ENCODE results near the gene PHF21B. TPM values are rescaled to one million over a fixed set of nuclear protein-coding genes. Genes with fewer than 3 reads are reported as not detected.
A peak's percentile ranks its signal among the peaks of the same experiment; 100 is the strongest.

The PHF21B gene
- total RNA-seq, 3 donors from 2014 or later (not counting 1 experiment from before 2014, with no cell fraction given) = not detected

GRCh38 chr22:44894321-44894720 lies 115.5 kb downstream of the PHF21B start:
- no peak overlapping the region for H3K4me3 ChIP-seq (ENCODE audit: low read length)
- no peaks in the 10 kb centered on the region for H3K4me1 Mint-ChIP-seq
- H3K4me3 Mint-ChIP-seq = no peak overlapping the region
- H3K36me3 ChIP-seq (ENCODE audit: control insufficient read depth, insufficient read depth, low read length) = no peaks in the 10 kb centered on the region
- ATAC-seq (no peak), DNase-seq (no peak)
- no peak overlapping the region for H3K27ac ChIP-seq (ENCODE audit: low read length)
- H3K27ac Mint-ChIP-seq = no peak overlapping the region
- intact Hi-C loops (cut with micrococcal nuclease) = no loop called here
- no peaks in the 10 kb centered on the region for H3K27me3 Mint-ChIP-seq (ENCODE audit: low read depth in 2 of 2)
- 95% methylated on average over 12 of the region's 12 CpGs for WGBS (ENCODE audit: insufficient coverage)
- no peaks in the 10 kb centered on the region for H3K4me1 ChIP-seq (ENCODE audit: control insufficient read depth, insufficient read depth, low read length)
- TF ChIP-seq CTCF (IDR thresholded peaks at IDR 0.05) = no peak
- H3K36me3 Mint-ChIP-seq = no peaks in the 10 kb centered on the region
- H3K27me3 ChIP-seq (ENCODE audit: control insufficient read depth, insufficient read depth, low read length) = no peaks in the 10 kb centered on the region
- no peaks in the 10 kb centered on the region for H3K9me3 Mint-ChIP-seq
- H3K9me3 ChIP-seq (ENCODE audit: control insufficient read depth, insufficient read depth, low read length) = no peaks in the 10 kb centered on the region

DNA sequence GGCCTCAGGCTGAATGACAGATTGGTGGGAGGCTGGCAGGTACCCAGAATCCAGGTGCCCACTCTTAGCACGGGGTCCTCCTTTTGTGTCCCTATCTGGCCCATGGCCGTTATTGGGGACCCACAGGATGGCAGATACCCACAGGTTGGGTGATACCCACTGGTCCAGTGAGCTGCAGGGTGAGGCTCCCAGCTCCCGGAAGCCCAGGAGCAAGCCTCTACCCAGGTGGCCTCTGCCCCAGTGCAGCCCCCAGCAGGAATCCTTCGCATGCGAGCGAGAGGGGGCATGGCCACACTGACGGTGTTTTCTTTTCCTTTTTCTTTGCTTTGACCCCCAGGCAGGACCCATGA lies 116.1 kb downstream of the PHF21B start:
- Histone ChIP-seq H3K4me3 (ENCODE audit: low read length) (no peak overlapping the region), H3K9me3 (ENCODE audit: control insufficient read depth, insufficient read depth, low read length) (no peaks in the 10 kb centered on the region), H3K4me1 (ENCODE audit: control insufficient read depth, insufficient read depth, low read length) (no peaks in the 10 kb centered on the region), H3K27me3 (ENCODE audit: control insufficient read depth, insufficient read depth, low read length) (no peaks in the 10 kb centered on the region), H3K36me3 (ENCODE audit: control insufficient read depth, insufficient read depth, low read length) (no peaks in the 10 kb centered on the region), H3K27ac (ENCODE audit: low read length) (no peak overlapping the region)
- H3K4me1 Mint-ChIP-seq = no peaks in the 10 kb centered on the region
- no peak for TF ChIP-seq CTCF (IDR thresholded peaks at IDR 0.05)
- 80% methylated on average over 7 of the region's 7 CpGs for WGBS (ENCODE audit: insufficient coverage)
- H3K4me3 Mint-ChIP-seq = no peak overlapping the region
- H3K27me3 Mint-ChIP-seq (ENCODE audit: low read depth in 2 of 2) = no peaks in the 10 kb centered on the region
- ATAC-seq = no peak
- intact Hi-C loops (cut with micrococcal nuclease) = no loop called here
- DNase-seq = no peak
- H3K27ac Mint-ChIP-seq = no peak overlapping the region
- H3K36me3 Mint-ChIP-seq = no peaks in the 10 kb centered on the region
- no peaks in the 10 kb centered on the region for H3K9me3 Mint-ChIP-seq

- no peaks in the 10 kb centered on the region for H3K9me3 ChIP-seq (ENCODE audit: control insufficient read depth, insufficient read depth, low read length)
- 88% methylated on average over 19 of the region's 20 CpGs for WGBS (ENCODE audit: insufficient coverage)
- H3K4me3 ChIP-seq (ENCODE audit: low read length) = no peak overlapping the region
- DNase-seq = no peak
- H3K36me3 ChIP-seq (ENCODE audit: control insufficient read depth, insufficient read depth, low read length) = no peaks in the 10 kb centered on the region
- intact Hi-C loops (cut with micrococcal nuclease) = no loop called here
- no peaks in the 10 kb centered on the region for H3K4me1 ChIP-seq (ENCODE audit: control insufficient read depth, insufficient read depth, low read length)
- H3K4me3 Mint-ChIP-seq = no peak overlapping the region
- no peak overlapping the region for H3K27ac ChIP-seq (ENCODE audit: low read length)
- no peaks in the 10 kb centered on the region for H3K4me1 Mint-ChIP-seq
- no peaks in the 10 kb centered on the region for H3K36me3 Mint-ChIP-seq
- no peaks in the 10 kb centered on the region for H3K27me3 Mint-ChIP-seq (ENCODE audit: low read depth in 2 of 2)
- H3K27me3 ChIP-seq (ENCODE audit: control insufficient read depth, insufficient read depth, low read length) = no peaks in the 10 kb centered on the region
- ATAC-seq = no peak
- TF ChIP-seq CTCF (IDR thresholded peaks at IDR 0.05) = no peak
- H3K9me3 Mint-ChIP-seq = no peaks in the 10 kb centered on the region
- no peak overlapping the region for H3K27ac Mint-ChIP-seq
Observed at GRCh38 chr22:44892803-44893730, 116.7 kb downstream of the PHF21B start.

DNA sequence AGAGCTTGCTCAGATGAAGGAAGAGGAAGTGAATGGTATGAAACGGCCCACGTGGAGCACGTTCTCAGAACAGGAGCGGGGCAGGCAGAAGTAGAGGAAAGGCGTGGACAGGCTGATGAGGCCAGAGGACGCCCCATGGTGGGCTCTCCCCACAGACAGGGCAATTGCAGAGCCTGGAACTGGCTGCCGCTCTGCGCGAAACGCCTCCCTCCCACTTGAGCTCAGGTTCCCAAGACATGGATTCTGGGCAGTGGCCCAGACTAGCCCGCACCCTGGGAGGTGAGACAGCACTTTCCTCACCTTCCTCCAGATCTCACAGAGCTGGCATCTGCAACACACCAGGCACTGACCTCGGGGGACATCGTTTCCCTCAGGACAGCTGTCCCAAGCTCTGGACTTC lies 117.6 kb downstream of the PHF21B start:
- Mint-ChIP-seq H3K27me3 (ENCODE audit: low read depth in 2 of 2) (no peaks in the 10 kb centered on the region), H3K27ac (no peak overlapping the region), H3K4me3 (no peak overlapping the region), H3K4me1 (no peaks in the 10 kb centered on the region), H3K36me3 (no peaks in the 10 kb centered on the region), H3K9me3 (no peaks in the 10 kb centered on the region)
- Histone ChIP-seq H3K4me3 (ENCODE audit: low read length) (no peak overlapping the region), H3K4me1 (ENCODE audit: control insufficient read depth, insufficient read depth, low read length) (no peaks in the 10 kb centered on the region), H3K27me3 (ENCODE audit: control insufficient read depth, insufficient read depth, low read length) (no peaks in the 10 kb centered on the region), H3K27ac (ENCODE audit: low read length) (no peak overlapping the region), H3K9me3 (ENCODE audit: control insufficient read depth, insufficient read depth, low read length) (no peaks in the 10 kb centered on the region), H3K36me3 (ENCODE audit: control insufficient read depth, insufficient read depth, low read length) (no peaks in the 10 kb centered on the region)
- DNase-seq (no peak), ATAC-seq (peak in 1 of 3 donors; percentile 1)
- TF ChIP-seq CTCF (IDR thresholded peaks at IDR 0.05) = no peak
- 63% methylated on average over 13 of the region's 13 CpGs for WGBS (ENCODE audit: insufficient coverage)
- intact Hi-C loops (cut with micrococcal nuclease) = no loop called here

All from natural killer cell (primary cell).